ENCODE results near the gene SERPINB7. TPM values are rescaled to one million over a fixed set of nuclear protein-coding genes. Genes with fewer than 3 reads are reported as not detected.

The SERPINB7 gene
- total RNA-seq, 1 experiment from 2014 or later = 4.2 TPM

- ChIA-PET POLR2A (ENCODE audit: unreplicated experiment) (no interaction called here), CTCF (no interaction called here)
- Histone ChIP-seq H3K36me3 (ENCODE audit: low read depth) (no peaks in the 10 kb centered on the region), H3K9me2 (ENCODE audit: insufficient read depth) (peaks cover 4% of the 10 kb centered on the region; the same call in 1 of the 2 replicates), H3K4me3 (no peak overlapping the region), H3K4me1 (replicated peaks; ENCODE audit: insufficient read depth) (no peaks in the 10 kb centered on the region), H3K4me2 (no peak overlapping the region), H2AFZ (no peak overlapping the region), H3K27ac (no peak overlapping the region), H3K79me2 (ENCODE audit: low read depth) (no peaks in the 10 kb centered on the region), H3F3A (ENCODE audit: insufficient read depth, low read depth) (no peaks in the 10 kb centered on the region), H3K9me3 (ENCODE audit: insufficient read depth, low read depth) (no peaks in the 10 kb centered on the region), H3K27me3 (ENCODE audit: insufficient read depth, low read depth) (no peaks in the 10 kb centered on the region), H4K20me1 (ENCODE audit: insufficient read depth) (no peaks in the 10 kb centered on the region)
- no peak for TF ChIP-seq EZH2 (IDR thresholded peaks at IDR 0.05; ENCODE audit: low read depth)
- no peak for TF ChIP-seq CTCF (conservative IDR thresholded peaks at IDR 0.05)
- DNase-seq = no peak
- intact Hi-C loops (cut with micrococcal nuclease; ENCODE audit: unreplicated experiment) = no loop called here
- BruUV-seq (replicated peaks) = no TSS peak
Observed at GRCh38 chr18:63799189-63799588, 24.0 kb downstream of the SERPINB7 start.

- DNase-seq = no peak
- Histone ChIP-seq H3F3A (ENCODE audit: insufficient read depth, low read depth) (no peaks in the 10 kb centered on the region), H3K4me3 (no peak overlapping the region), H3K27me3 (ENCODE audit: insufficient read depth, low read depth) (no peaks in the 10 kb centered on the region), H3K4me1 (replicated peaks; ENCODE audit: insufficient read depth) (no peaks in the 10 kb centered on the region), H3K9me2 (ENCODE audit: insufficient read depth) (peaks cover 4% of the 10 kb centered on the region; the same call in 1 of the 2 replicates), H3K9me3 (ENCODE audit: insufficient read depth, low read depth) (no peaks in the 10 kb centered on the region), H4K20me1 (ENCODE audit: insufficient read depth) (no peaks in the 10 kb centered on the region), H3K4me2 (no peak overlapping the region), H3K79me2 (ENCODE audit: low read depth) (no peaks in the 10 kb centered on the region), H2AFZ (no peak overlapping the region), H3K36me3 (ENCODE audit: low read depth) (no peaks in the 10 kb centered on the region), H3K27ac (no peak overlapping the region)
- intact Hi-C loops (cut with micrococcal nuclease; ENCODE audit: unreplicated experiment) = no loop called here
- no peak for TF ChIP-seq EZH2 (IDR thresholded peaks at IDR 0.05; ENCODE audit: low read depth)
- no peak for TF ChIP-seq CTCF (conservative IDR thresholded peaks at IDR 0.05)
- ChIA-PET CTCF (no interaction called here), POLR2A (ENCODE audit: unreplicated experiment) (no interaction called here)
- no TSS peak for BruUV-seq (replicated peaks)
Observed at GRCh38 chr18:63801343-63801742, 26.1 kb downstream of the SERPINB7 start.

GRCh38 chr18:63808125-63808524 is 32.9 kb downstream of the SERPINB7 start:
- Histone ChIP-seq H3K4me2 (no peak overlapping the region), H3K27ac (no peak overlapping the region), H3K4me1 (replicated peaks; ENCODE audit: insufficient read depth) (no peaks in the 10 kb centered on the region), H3K27me3 (ENCODE audit: insufficient read depth, low read depth) (no peaks in the 10 kb centered on the region), H4K20me1 (ENCODE audit: insufficient read depth) (no peaks in the 10 kb centered on the region), H3K9me3 (ENCODE audit: insufficient read depth, low read depth) (no peaks in the 10 kb centered on the region), H3K4me3 (no peak overlapping the region), H3K36me3 (ENCODE audit: low read depth) (no peaks in the 10 kb centered on the region), H3K79me2 (ENCODE audit: low read depth) (no peaks in the 10 kb centered on the region), H3K9me2 (ENCODE audit: insufficient read depth) (no peaks in the 10 kb centered on the region), H3F3A (ENCODE audit: insufficient read depth, low read depth) (no peaks in the 10 kb centered on the region), H2AFZ (no peak overlapping the region)
- DNase-seq = no peak
- BruUV-seq (replicated peaks) = no TSS peak
- intact Hi-C loops (cut with micrococcal nuclease; ENCODE audit: unreplicated experiment) = no loop called here
- no peak for TF ChIP-seq EZH2 (IDR thresholded peaks at IDR 0.05; ENCODE audit: low read depth)
- TF ChIP-seq CTCF (conservative IDR thresholded peaks at IDR 0.05) = no peak
- ChIA-PET POLR2A (ENCODE audit: unreplicated experiment) (no interaction called here), CTCF (no interaction called here)

Data from PC-9 (cell line).